ENCODE measurements around the gene ZP1.

- TF ChIP-seq CTCF (IDR thresholded peaks at IDR 0.05 in 8 of 11, conservative IDR thresholded peaks at IDR 0.05 in 3 of 11) (no peak), POLR2A (IDR thresholded peaks at IDR 0.05) (no peak), POLR2AphosphoS5 (IDR thresholded peaks at IDR 0.05) (no peak)
Observed at GRCh38 chr11:60899977-60900376, 32.6 kb downstream of the ZP1 start.

Measured in spleen (tissue), 7 donors.